ENCODE measurements around the gene SMPD2. TPM values are rescaled to one million over a fixed set of nuclear protein-coding genes. Genes with fewer than 3 reads are reported as not detected.

The SMPD2 gene
- total and polyA plus RNA-seq, 2 donors (not counting 3 experiments of a cell fraction or from before 2014, with no cell fraction given): 6.9 to 10.0 TPM

DNA sequence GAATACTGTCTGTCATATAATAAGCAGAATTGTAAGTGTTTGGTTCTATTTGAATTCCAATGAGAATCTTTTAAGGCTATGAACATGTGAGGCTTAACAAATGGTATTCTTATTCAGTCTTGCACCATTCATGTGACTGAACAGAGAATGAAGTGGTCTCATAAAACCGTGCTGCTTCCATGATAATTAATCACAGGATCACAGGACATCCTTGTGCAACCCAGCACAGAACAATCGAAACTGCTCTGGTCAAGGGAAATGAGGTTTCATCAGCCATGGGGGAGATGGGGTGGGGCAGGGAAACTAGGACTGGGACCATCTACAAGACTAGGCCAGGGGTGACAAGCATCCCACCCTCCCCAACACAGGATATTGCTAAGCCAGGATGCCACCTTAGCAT, 6.1 kb upstream of the SMPD2 start:
- no TSS peak for BruUV-seq (replicated peaks)
- intact Hi-C loops (cut with micrococcal nuclease): no loop called here
- no peaks in the 10 kb centered on the region for H3K36me3 ChIP-seq (ENCODE audit: control insufficient read depth in 2 of 2, extremely low read depth in 1 of 2, insufficient read depth in 2 of 2, low read length in 2 of 2)

DNA sequence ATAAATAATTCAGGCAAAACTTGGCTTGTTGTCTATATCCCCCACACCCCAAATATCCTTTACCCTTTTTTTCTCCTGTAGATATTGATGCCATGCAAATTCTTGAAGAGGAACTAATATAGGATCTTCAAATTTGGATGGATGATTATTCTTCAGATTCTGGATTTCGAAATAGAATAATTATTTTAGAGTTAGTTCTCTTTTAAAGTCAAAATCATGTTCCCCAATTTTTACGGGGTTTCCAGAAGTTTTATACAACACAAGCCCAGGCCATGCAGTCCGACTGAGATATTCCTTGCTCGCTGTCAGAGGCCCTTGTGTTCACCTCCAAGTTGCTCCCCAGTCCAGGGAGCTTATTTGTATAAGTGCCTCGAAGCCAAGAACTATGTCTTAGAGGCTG, 4.5 kb upstream of the SMPD2 start:
- H3K27ac ChIP-seq (ENCODE audit: insufficient read depth, low read depth, low read length): no peak overlapping the region
- FAIRE-seq: no peak
- DNase-seq (ENCODE audit: low read depth, low spot score): no peak
- H4K20me1 ChIP-seq (replicated peaks; ENCODE audit: control insufficient read depth, extremely low read depth, insufficient read depth, low read length): no peaks in the 10 kb centered on the region
- H2AFZ ChIP-seq (ENCODE audit: low read depth, low read length): no peak overlapping the region
- no peak overlapping the region for H3K4me3 ChIP-seq (replicated peaks in 1 of 3; ENCODE audit: insufficient read depth in 1 of 3, low read depth in 1 of 3, low read length in 3 of 3)
- H3K4me1 ChIP-seq (ENCODE audit: control insufficient read depth, extremely low read depth, insufficient read depth, low read length): peaks cover 3% of the 10 kb centered on the region
- no peaks in the 10 kb centered on the region for H3K9me3 ChIP-seq (replicated peaks; ENCODE audit: control insufficient read depth, insufficient read depth, low read length)
- TF ChIP-seq POLR2A (IDR thresholded peaks at IDR 0.05; ENCODE audit: low read depth, low read length): no peak
- no peak for TF ChIP-seq JUN (IDR thresholded peaks at IDR 0.05; ENCODE audit: borderline replicate concordance, insufficient read depth, insufficient read length, low read depth)
- no peak for TF ChIP-seq GATA2 (IDR thresholded peaks at IDR 0.05; ENCODE audit: insufficient read depth, insufficient read length, low read depth, low read length)
- TF ChIP-seq, protein P1, sequence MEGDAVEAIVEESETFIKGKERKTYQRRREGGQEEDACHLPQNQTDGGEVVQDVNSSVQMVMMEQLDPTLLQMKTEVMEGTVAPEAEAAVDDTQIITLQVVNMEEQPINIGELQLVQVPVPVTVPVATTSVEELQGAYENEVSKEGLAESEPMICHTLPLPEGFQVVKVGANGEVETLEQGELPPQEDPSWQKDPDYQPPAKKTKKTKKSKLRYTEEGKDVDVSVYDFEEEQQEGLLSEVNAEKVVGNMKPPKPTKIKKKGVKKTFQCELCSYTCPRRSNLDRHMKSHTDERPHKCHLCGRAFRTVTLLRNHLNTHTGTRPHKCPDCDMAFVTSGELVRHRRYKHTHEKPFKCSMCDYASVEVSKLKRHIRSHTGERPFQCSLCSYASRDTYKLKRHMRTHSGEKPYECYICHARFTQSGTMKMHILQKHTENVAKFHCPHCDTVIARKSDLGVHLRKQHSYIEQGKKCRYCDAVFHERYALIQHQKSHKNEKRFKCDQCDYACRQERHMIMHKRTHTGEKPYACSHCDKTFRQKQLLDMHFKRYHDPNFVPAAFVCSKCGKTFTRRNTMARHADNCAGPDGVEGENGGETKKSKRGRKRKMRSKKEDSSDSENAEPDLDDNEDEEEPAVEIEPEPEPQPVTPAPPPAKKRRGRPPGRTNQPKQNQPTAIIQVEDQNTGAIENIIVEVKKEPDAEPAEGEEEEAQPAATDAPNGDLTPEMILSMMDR (IDR thresholded peaks at IDR 0.05; ENCODE audit: extremely low read depth in 1 of 2, insufficient read depth in 1 of 2, low read depth in 1 of 2, low read length in 2 of 2): no peak
- TF ChIP-seq POLR2AphosphoS5 (IDR thresholded peaks at IDR 0.05; ENCODE audit: insufficient read depth, low read depth, low read length): no peak
- TF ChIP-seq, protein P2, sequence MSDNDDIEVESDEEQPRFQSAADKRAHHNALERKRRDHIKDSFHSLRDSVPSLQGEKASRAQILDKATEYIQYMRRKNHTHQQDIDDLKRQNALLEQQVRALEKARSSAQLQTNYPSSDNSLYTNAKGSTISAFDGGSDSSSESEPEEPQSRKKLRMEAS (IDR thresholded peaks at IDR 0.05; ENCODE audit: insufficient read depth, insufficient read length): no peak
- TF ChIP-seq EZH2 (IDR thresholded peaks at IDR 0.05; ENCODE audit: borderline replicate concordance, low read depth, low read length, severe bottlenecking): no peak
- TF ChIP-seq MYC (IDR thresholded peaks at IDR 0.05; ENCODE audit: low read depth, low read length): no peak
- TF ChIP-seq FOS (IDR thresholded peaks at IDR 0.05; ENCODE audit: borderline replicate concordance, insufficient read depth, low read length): no peak
- no peaks in the 10 kb centered on the region for H3K79me2 ChIP-seq (ENCODE audit: control insufficient read depth, insufficient read depth, low read length)
- no peaks in the 10 kb centered on the region for H3K9me1 ChIP-seq (replicated peaks; ENCODE audit: control insufficient read depth, extremely low read depth, insufficient read depth, low read length)
- dilution Hi-C loops (cut with MboI; ENCODE audit: extremely low pct_ligation_motif_present, low sequenced_read_pairs): no loop called here
- no peak overlapping the region for H3K9ac ChIP-seq (replicated peaks; ENCODE audit: extremely low read depth, insufficient read depth, low read length)
- H3K36me3 ChIP-seq (ENCODE audit: control insufficient read depth in 2 of 2, extremely low read depth in 1 of 2, insufficient read depth in 2 of 2, low read length in 2 of 2): no peaks in the 10 kb centered on the region
- ChIA-PET CTCF (no interaction called here), POLR2A (no interaction called here)
- intact Hi-C loops (cut with micrococcal nuclease): no loop called here
- H3K27me3 ChIP-seq (ENCODE audit: control insufficient read depth in 2 of 2, insufficient read depth in 2 of 2, low read length in 2 of 2): peaks cover 0 to 3% of the 10 kb centered on the region in 2 experiments
- no peak overlapping the region for H3K4me2 ChIP-seq (ENCODE audit: insufficient read depth, low read length)
- no TSS peak for BruUV-seq (replicated peaks)

More for the DNA sequence above, 6.1 kb upstream of the SMPD2 start:
- no peak for DNase-seq (ENCODE audit: low read depth, low spot score)
- Histone ChIP-seq H3K9me3 (replicated peaks; ENCODE audit: control insufficient read depth, insufficient read depth, low read length) (no peaks in the 10 kb centered on the region), H3K27ac (ENCODE audit: insufficient read depth, low read depth, low read length) (no peak overlapping the region), H2AFZ (ENCODE audit: low read depth, low read length) (no peak overlapping the region), H3K9ac (replicated peaks; ENCODE audit: extremely low read depth, insufficient read depth, low read length) (no peak overlapping the region), H3K4me2 (ENCODE audit: insufficient read depth, low read length) (no peak overlapping the region), H3K4me3 (replicated peaks in 1 of 3; ENCODE audit: insufficient read depth in 1 of 3, low read depth in 1 of 3, low read length in 3 of 3) (no peak overlapping the region), H4K20me1 (replicated peaks; ENCODE audit: control insufficient read depth, extremely low read depth, insufficient read depth, low read length) (no peaks in the 10 kb centered on the region), H3K27me3 (ENCODE audit: control insufficient read depth in 2 of 2, insufficient read depth in 2 of 2, low read length in 2 of 2) (peaks cover 0 to 3% of the 10 kb centered on the region in 2 experiments), H3K4me1 (ENCODE audit: control insufficient read depth, extremely low read depth, insufficient read depth, low read length) (peaks cover under 1% of the 10 kb centered on the region), H3K9me1 (replicated peaks; ENCODE audit: control insufficient read depth, extremely low read depth, insufficient read depth, low read length) (no peaks in the 10 kb centered on the region), H3K79me2 (ENCODE audit: control insufficient read depth, insufficient read depth, low read length) (no peaks in the 10 kb centered on the region)
- TF ChIP-seq EZH2 (IDR thresholded peaks at IDR 0.05; ENCODE audit: borderline replicate concordance, low read depth, low read length, severe bottlenecking): no peak
- TF ChIP-seq GATA2 (IDR thresholded peaks at IDR 0.05; ENCODE audit: insufficient read depth, insufficient read length, low read depth, low read length): no peak
- no peak for TF ChIP-seq FOS (IDR thresholded peaks at IDR 0.05; ENCODE audit: borderline replicate concordance, insufficient read depth, low read length)
- TF ChIP-seq, protein P1 (IDR thresholded peaks at IDR 0.05; ENCODE audit: extremely low read depth in 1 of 2, insufficient read depth in 1 of 2, low read depth in 1 of 2, low read length in 2 of 2): no peak
- no peak for FAIRE-seq
- ChIA-PET CTCF (no interaction called here), POLR2A (no interaction called here)
- dilution Hi-C loops (cut with MboI; ENCODE audit: extremely low pct_ligation_motif_present, low sequenced_read_pairs): no loop called here

All from endothelial cell of umbilical vein (primary cell).